Fibroblast of lung (primary cell): ENCODE measurements around the gene MAPKAP1. TPM values are rescaled to one million over a fixed set of nuclear protein-coding genes. Genes with fewer than 3 reads are reported as not detected.

Experiments
- DNase-seq, 2 donors: peaks; one replicate each; pipeline versions ENCODE4 v3.0.0 to v3.0.0-alpha.2; 2010; ENCODE audit warnings: low read depth in 2 of 2
- H2AFZ ChIP-seq: 2 replicates; pipeline ENCODE4 v1.5.1; 2012; ENCODE audit warnings: low read length, control low read depth, inconsistent platforms
- H3K27ac ChIP-seq: 2 replicates; pipeline ENCODE4 v1.5.1; 2011; ENCODE audit warnings: low read length, control low read depth; ENCODE audit not compliant: insufficient read depth
- H3K27me3 ChIP-seq: 2 replicates; pipeline ENCODE4 v1.5.1; 2011; ENCODE audit warnings: mild to moderate bottlenecking, low read length; ENCODE audit not compliant: control insufficient read depth, insufficient read depth
- H3K36me3 ChIP-seq: 2 replicates; pipeline ENCODE4 v1.5.1; 2011; ENCODE audit warnings: low read length; ENCODE audit not compliant: control insufficient read depth, insufficient read depth
- H3K4me1 ChIP-seq: 2 replicates; pipeline ENCODE4 v1.5.1; 2011; ENCODE audit warnings: low read length; ENCODE audit not compliant: control insufficient read depth, insufficient read depth; ENCODE audit errors: extremely low read depth
- H3K4me2 ChIP-seq: 2 replicates; pipeline ENCODE4 v1.5.1; 2011; ENCODE audit warnings: low read length, control low read depth; ENCODE audit not compliant: insufficient read depth; ENCODE audit errors: extremely low read depth
- H3K4me3 ChIP-seq, 4 experiments: fragments of 200-600 bp in 1 of 4; sonication (generic) in 1 of 4; replicated peaks in 1 of 4; 2 replicates each; pipeline ENCODE4 v1.5.1; 2011 to 2016; ENCODE audit warnings: low read length in 4 of 4, low read depth in 3 of 4, mild to moderate bottlenecking in 3 of 4, control low read depth in 2 of 4, inconsistent platforms in 1 of 4, mixed read lengths in 1 of 4; ENCODE audit not compliant: insufficient read depth in 1 of 4; ENCODE audit errors: control extremely low read depth in 1 of 4
- H3K79me2 ChIP-seq: 2 replicates; pipeline ENCODE4 v1.5.1; 2012; ENCODE audit warnings: mild to moderate bottlenecking, low read length, inconsistent platforms; ENCODE audit not compliant: control insufficient read depth, insufficient read depth
- H3K9ac ChIP-seq: 2 replicates; pipeline ENCODE4 v1.5.1; 2011; ENCODE audit warnings: mild to moderate bottlenecking, low read length, control low read depth; ENCODE audit not compliant: insufficient read depth
- H3K9me3 ChIP-seq: 2 replicates; pipeline ENCODE4 v1.5.1; 2012; ENCODE audit warnings: low read depth, low read length; ENCODE audit not compliant: control insufficient read depth, insufficient read depth
- H4K20me1 ChIP-seq: 2 replicates; pipeline ENCODE4 v1.5.1; 2011; ENCODE audit warnings: low read length; ENCODE audit not compliant: control insufficient read depth, insufficient read depth; ENCODE audit errors: extremely low read depth
- CTCF ChIP-seq, 2 donors: IDR thresholded peaks in 1 of 2; conservative IDR thresholded peaks in 1 of 2; 1 replicate in 1 of 2; 2 replicates in 1 of 2; pipeline ENCODE4 v1.5.1; 2011 to 2012; ENCODE audit warnings: low read length in 2 of 2, control low read depth in 1 of 2, inconsistent platforms in 1 of 2, low read depth in 1 of 2, mild to moderate bottlenecking in 1 of 2
- EZH2 ChIP-seq: IDR thresholded peaks from 2 replicates; pipeline ENCODE4 v1.5.1; 2012; ENCODE audit warnings: low read length, control low read depth, mild to moderate bottlenecking; ENCODE audit errors: missing control alignments
- polyA plus RNA-seq, 2 donors: library from polyadenylated mRNA; depleted of rRNA in 1 of 2; stranded (reverse) in 1 of 2; unstranded in 1 of 2; fragments of >200 nt; gene quantifications; 2 replicates each; pipeline ENCODE4 v1.2.1, GENCODE V29; 2011 to 2012; ENCODE audit warnings: missing spikeins in 1 of 2
- total RNA-seq: library from RNA; depleted of rRNA; stranded (reverse); fragments of >200 nt; gene quantifications from 2 replicates; pipeline ENCODE4 v1.2.1, GENCODE V29; 2014

Gene MAPKAP1
- total and polyA plus RNA-seq, 2 donors (not counting 1 experiment from before 2014, with no cell fraction given) = 63.7 to 127 TPM

GRCh38 chr9:125613141-125613540 lies 93.9 kb downstream of the MAPKAP1 start:
- no peak for DNase-seq
- no peak overlapping the region for H3K9ac ChIP-seq
- H3K9me3 ChIP-seq = no peaks in the 10 kb centered on the region
- H4K20me1 ChIP-seq = no peaks in the 10 kb centered on the region
- no peak overlapping the region for H3K4me3 ChIP-seq
- H3K27me3 ChIP-seq = no peaks in the 10 kb centered on the region
- no peaks in the 10 kb centered on the region for H3K36me3 ChIP-seq
- TF ChIP-seq CTCF (conservative IDR thresholded peaks at IDR 0.05 in 1 of 2, IDR thresholded peaks at IDR 0.05 in 1 of 2; ENCODE audit: low read depth in 1 of 2, low read length in 2 of 2) (no peak), EZH2 (no peak)
- no peak overlapping the region for H3K27ac ChIP-seq
- H3K4me1 ChIP-seq = no peaks in the 10 kb centered on the region
- H3K79me2 ChIP-seq = peaks cover 15% of the 10 kb centered on the region
- H3K4me2 ChIP-seq = no peak overlapping the region
- no peak overlapping the region for H2AFZ ChIP-seq

GRCh38 chr9:125612616-125613015 lies 94.4 kb downstream of the MAPKAP1 start:
- H3K9me3 ChIP-seq = no peaks in the 10 kb centered on the region
- no peak for DNase-seq
- TF ChIP-seq EZH2 (no peak), CTCF (conservative IDR thresholded peaks at IDR 0.05 in 1 of 2, IDR thresholded peaks at IDR 0.05 in 1 of 2; ENCODE audit: low read depth in 1 of 2, low read length in 2 of 2) (no peak)
- no peak overlapping the region for H2AFZ ChIP-seq
- no peaks in the 10 kb centered on the region for H3K27me3 ChIP-seq
- no peak overlapping the region for H3K27ac ChIP-seq
- no peaks in the 10 kb centered on the region for H3K36me3 ChIP-seq
- H3K4me2 ChIP-seq = no peak overlapping the region
- no peak overlapping the region for H3K4me3 ChIP-seq
- H3K4me1 ChIP-seq = no peaks in the 10 kb centered on the region
- peaks cover 17% of the 10 kb centered on the region for H3K79me2 ChIP-seq
- no peak overlapping the region for H3K9ac ChIP-seq
- H4K20me1 ChIP-seq = no peaks in the 10 kb centered on the region

- peaks cover 17% of the 10 kb centered on the region for H3K79me2 ChIP-seq
- no peaks in the 10 kb centered on the region for H3K27me3 ChIP-seq
- DNase-seq = no peak
- no peaks in the 10 kb centered on the region for H3K4me1 ChIP-seq
- no peak overlapping the region for H3K27ac ChIP-seq
- H3K4me2 ChIP-seq = no peak overlapping the region
- no peaks in the 10 kb centered on the region for H4K20me1 ChIP-seq
- no peaks in the 10 kb centered on the region for H3K36me3 ChIP-seq
- H2AFZ ChIP-seq = no peak overlapping the region
- no peak overlapping the region for H3K4me3 ChIP-seq
- no peak overlapping the region for H3K9ac ChIP-seq
- no peaks in the 10 kb centered on the region for H3K9me3 ChIP-seq
- TF ChIP-seq EZH2 = no peak
Observed at GRCh38 chr9:125611121-125611765, 95.8 kb downstream of the MAPKAP1 start.
